WTC11 (cell line): ENCODE data around the gene PRKCQ. TPM values are rescaled to one million over a fixed set of nuclear protein-coding genes. Genes with fewer than 3 reads are reported as not detected.

Experiments used
- ATAC-seq: fragments of 200-7000 bp; cut with Tn5 transposase; 2 replicates; pipeline ENCODE4 v1.10.0; 2021; ENCODE audit warnings: mild to moderate bottlenecking, moderate library complexity
- CTCF ChIA-PET: fragments of 300-600 bp; sonication (Branson Sonifier 250); formaldehyde crosslinking; loops from one replicate; lab custom pipeline; 2021; ENCODE audit warnings: antibody characterized with exemption; lab: Charles Lee
- POLR2A ChIA-PET: fragments of 350-600 bp; sonication (Branson Sonifier 250); formaldehyde crosslinking; loops from one replicate; lab custom pipeline; 2021; ENCODE audit warnings: antibody characterized with exemption; lab: Charles Lee
- DNase-seq: peaks from one replicate; pipeline ENCODE4 v3.0.0; 2021; ENCODE audit warnings: low spot score
- H3K27ac Mint-ChIP-seq: 2 replicates; pipeline ENCODE4 v1.8.0; 2021; ENCODE audit warnings: mixed read lengths
- H3K27me3 Mint-ChIP-seq: 2 replicates; pipeline ENCODE4 v1.8.0; 2021; ENCODE audit warnings: low read depth, mild to moderate bottlenecking, moderate library complexity, mixed read lengths
- H3K36me3 Mint-ChIP-seq: 2 replicates; pipeline ENCODE4 v1.8.0; 2021; ENCODE audit warnings: mixed read lengths
- H3K4me1 Mint-ChIP-seq: 2 replicates; pipeline ENCODE4 v1.8.0; 2022; ENCODE audit warnings: mixed read lengths
- H3K4me3 Mint-ChIP-seq: 2 replicates; pipeline ENCODE4 v1.8.0; 2021; ENCODE audit warnings: mild to moderate bottlenecking, moderate library complexity, mixed read lengths
- H3K9me3 Mint-ChIP-seq: 2 replicates; pipeline ENCODE4 v1.8.0; 2021; ENCODE audit warnings: mixed read lengths
- ARID4B ChIP-seq: sonication (generic); formaldehyde crosslinking; IDR thresholded peaks from 2 replicates; pipeline ENCODE4 v1.8.0; 2023; ENCODE audit warnings: missing genetic modification reagents, mild to moderate bottlenecking, borderline replicate concordance
- CDX4 ChIP-seq: fragments of 250-450 bp; sonication (Bioruptor Pico); IDR thresholded peaks from 2 replicates; pipeline ENCODE4 v1.9.0; 2021; ENCODE audit warnings: moderate library complexity, mild to moderate bottlenecking, inconsistent platforms, borderline replicate concordance
- CREB1 ChIP-seq: sonication (generic); formaldehyde crosslinking; IDR thresholded peaks from 2 replicates; pipeline ENCODE4 v1.8.0; 2023; ENCODE audit warnings: mild to moderate bottlenecking, missing genetic modification reagents
- ETV6 ChIP-seq: sonication (generic); formaldehyde crosslinking; IDR thresholded peaks from 2 replicates; pipeline ENCODE4 v1.8.1; 2022; ENCODE audit warnings: mild to moderate bottlenecking, missing genetic modification reagents
- FOXP1 ChIP-seq: sonication (generic); formaldehyde crosslinking; IDR thresholded peaks from 2 replicates; pipeline ENCODE4 v1.8.0; 2022; ENCODE audit warnings: missing genetic modification reagents, mild to moderate bottlenecking, moderate library complexity, borderline replicate concordance
- GABPB1 ChIP-seq: sonication (generic); formaldehyde crosslinking; IDR thresholded peaks from 2 replicates; pipeline ENCODE4 v1.8.1; 2023; ENCODE audit warnings: mild to moderate bottlenecking, missing genetic modification reagents
- HMGA2 ChIP-seq: fragments of 250-450 bp; sonication (Bioruptor Pico); IDR thresholded peaks from 2 replicates; pipeline ENCODE4 v1.4.0; 2021; ENCODE audit warnings: mild to moderate bottlenecking, moderate library complexity
- KAT7 ChIP-seq: sonication (generic); formaldehyde crosslinking; IDR thresholded peaks from 2 replicates; pipeline ENCODE4 v1.8.1; 2023; ENCODE audit warnings: missing genetic modification reagents, mild to moderate bottlenecking, borderline replicate concordance
- NR3C1 ChIP-seq: sonication (generic); formaldehyde crosslinking; conservative IDR thresholded peaks from 2 replicates; pipeline ENCODE4 v1.8.1; 2023; ENCODE audit warnings: low read depth, mild to moderate bottlenecking, missing genetic modification reagents
- RELA ChIP-seq: sonication (generic); formaldehyde crosslinking; IDR thresholded peaks from 2 replicates; pipeline ENCODE4 v1.8.1; 2022; ENCODE audit warnings: missing genetic modification reagents, mild to moderate bottlenecking, borderline replicate concordance
- RORB ChIP-seq: fragments of 250-450 bp; sonication (Bioruptor Pico); IDR thresholded peaks from 2 replicates; pipeline ENCODE4 v1.9.0; 2021; ENCODE audit warnings: mild to moderate bottlenecking
- SMAD3 ChIP-seq: sonication (generic); formaldehyde crosslinking; IDR thresholded peaks from 2 replicates; pipeline ENCODE4 v1.8.0; 2022; ENCODE audit warnings: missing genetic modification reagents, mild to moderate bottlenecking, borderline replicate concordance
- SP1 ChIP-seq: sonication (generic); formaldehyde crosslinking; conservative IDR thresholded peaks from 2 replicates; pipeline ENCODE4 v1.8.1; 2022; ENCODE audit warnings: missing genetic modification reagents
- TEAD1 ChIP-seq: sonication (generic); formaldehyde crosslinking; IDR thresholded peaks from 2 replicates; pipeline ENCODE4 v1.8.0; 2022; ENCODE audit warnings: mild to moderate bottlenecking, missing genetic modification reagents
- TP53 ChIP-seq: sonication (generic); formaldehyde crosslinking; IDR thresholded peaks from 2 replicates; pipeline ENCODE4 v1.8.1; 2023; ENCODE audit warnings: mild to moderate bottlenecking, missing genetic modification reagents
- ZBTB21 ChIP-seq: sonication (generic); formaldehyde crosslinking; IDR thresholded peaks from 2 replicates; pipeline ENCODE4 v1.8.1; 2023; ENCODE audit warnings: mild to moderate bottlenecking, missing genetic modification reagents, borderline replicate concordance
- ZMAT4 ChIP-seq: fragments of 250-450 bp; sonication (Bioruptor Pico); IDR thresholded peaks from 2 replicates; pipeline ENCODE4 v1.9.0; 2021; ENCODE audit warnings: mild to moderate bottlenecking
- ZNF121 ChIP-seq: sonication (generic); formaldehyde crosslinking; IDR thresholded peaks from 2 replicates; pipeline ENCODE4 v1.8.0; 2023; ENCODE audit warnings: missing genetic modification reagents
- ZNF219 ChIP-seq: sonication (generic); formaldehyde crosslinking; IDR thresholded peaks from 2 replicates; pipeline ENCODE4 v1.8.0; 2023; ENCODE audit warnings: missing genetic modification reagents, mild to moderate bottlenecking, borderline replicate concordance
- ZNF396 ChIP-seq: fragments of 250-450 bp; sonication (Bioruptor Pico); IDR thresholded peaks from 2 replicates; pipeline ENCODE4 v1.8.0; 2021; ENCODE audit warnings: mild to moderate bottlenecking, moderate library complexity, borderline replicate concordance
- ZNF416 ChIP-seq: fragments of 250-450 bp; sonication (Bioruptor Pico); IDR thresholded peaks from 2 replicates; pipeline ENCODE4 v1.9.0; 2021; ENCODE audit warnings: mild to moderate bottlenecking, inconsistent platforms
- total RNA-seq: library from RNA; stranded (reverse); gene quantifications from 3 replicates; pipeline ENCODE4 v1.2.3, GENCODE V29; 2021
- TF ChIP-seq, protein P1 (sequence below): sonication (generic); formaldehyde crosslinking; IDR thresholded peaks from 2 replicates; pipeline ENCODE4 v1.8.0; 2023; ENCODE audit warnings: mild to moderate bottlenecking, missing genetic modification reagents
- TF ChIP-seq, protein P2 (sequence below): sonication (generic); formaldehyde crosslinking; IDR thresholded peaks from 2 replicates; pipeline ENCODE4 v1.8.0; 2022; ENCODE audit warnings: missing genetic modification reagents

PRKCQ gene
- total RNA-seq, 1 experiment from 2014 or later: 8.7 TPM

- H3K4me1 Mint-ChIP-seq: peaks cover 11% of the 10 kb centered on the region
- H3K9me3 Mint-ChIP-seq: no peaks in the 10 kb centered on the region
- no peaks in the 10 kb centered on the region for H3K27me3 Mint-ChIP-seq
- H3K36me3 Mint-ChIP-seq: no peaks in the 10 kb centered on the region
- POLR2A ChIA-PET: no interaction called here
- no peak overlapping the region for H3K4me3 Mint-ChIP-seq
- CTCF ChIA-PET: interaction anchor here (0.8 kb wide), 1 partner anchor 60 kb away, joined by 3 read pairs; the partner anchor contains the start of gene PRKCQ
- ATAC-seq (no peak), DNase-seq (no peak)
- no peak overlapping the region for H3K27ac Mint-ChIP-seq
- TF ChIP-seq ZMAT4 (CRISPR knock-in tag) (no peak), ZBTB21 (CRISPR knock-in tag) (no peak), SMAD3 (CRISPR knock-in tag) (no peak), FOXP1 (CRISPR knock-in tag) (no peak), TP53 (CRISPR knock-in tag) (no peak), CREB1 (CRISPR knock-in tag) (no peak), GABPB1 (CRISPR knock-in tag) (no peak), ARID4B (CRISPR knock-in tag) (no peak), ETV6 (CRISPR knock-in tag) (no peak), HMGA2 (CRISPR knock-in tag) (no peak), ZNF121 (no peak), RORB (no peak), CDX4 (CRISPR knock-in tag) (no peak)
- TF ChIP-seq, protein P1, sequence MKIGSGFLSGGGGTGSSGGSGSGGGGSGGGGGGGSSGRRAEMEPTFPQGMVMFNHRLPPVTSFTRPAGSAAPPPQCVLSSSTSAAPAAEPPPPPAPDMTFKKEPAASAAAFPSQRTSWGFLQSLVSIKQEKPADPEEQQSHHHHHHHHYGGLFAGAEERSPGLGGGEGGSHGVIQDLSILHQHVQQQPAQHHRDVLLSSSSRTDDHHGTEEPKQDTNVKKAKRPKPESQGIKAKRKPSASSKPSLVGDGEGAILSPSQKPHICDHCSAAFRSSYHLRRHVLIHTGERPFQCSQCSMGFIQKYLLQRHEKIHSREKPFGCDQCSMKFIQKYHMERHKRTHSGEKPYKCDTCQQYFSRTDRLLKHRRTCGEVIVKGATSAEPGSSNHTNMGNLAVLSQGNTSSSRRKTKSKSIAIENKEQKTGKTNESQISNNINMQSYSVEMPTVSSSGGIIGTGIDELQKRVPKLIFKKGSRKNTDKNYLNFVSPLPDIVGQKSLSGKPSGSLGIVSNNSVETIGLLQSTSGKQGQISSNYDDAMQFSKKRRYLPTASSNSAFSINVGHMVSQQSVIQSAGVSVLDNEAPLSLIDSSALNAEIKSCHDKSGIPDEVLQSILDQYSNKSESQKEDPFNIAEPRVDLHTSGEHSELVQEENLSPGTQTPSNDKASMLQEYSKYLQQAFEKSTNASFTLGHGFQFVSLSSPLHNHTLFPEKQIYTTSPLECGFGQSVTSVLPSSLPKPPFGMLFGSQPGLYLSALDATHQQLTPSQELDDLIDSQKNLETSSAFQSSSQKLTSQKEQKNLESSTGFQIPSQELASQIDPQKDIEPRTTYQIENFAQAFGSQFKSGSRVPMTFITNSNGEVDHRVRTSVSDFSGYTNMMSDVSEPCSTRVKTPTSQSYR (CRISPR knock-in tag): no peak
Observed at GRCh38 chr10:6520138-6520537, 59.9 kb downstream of the PRKCQ start.

DNA sequence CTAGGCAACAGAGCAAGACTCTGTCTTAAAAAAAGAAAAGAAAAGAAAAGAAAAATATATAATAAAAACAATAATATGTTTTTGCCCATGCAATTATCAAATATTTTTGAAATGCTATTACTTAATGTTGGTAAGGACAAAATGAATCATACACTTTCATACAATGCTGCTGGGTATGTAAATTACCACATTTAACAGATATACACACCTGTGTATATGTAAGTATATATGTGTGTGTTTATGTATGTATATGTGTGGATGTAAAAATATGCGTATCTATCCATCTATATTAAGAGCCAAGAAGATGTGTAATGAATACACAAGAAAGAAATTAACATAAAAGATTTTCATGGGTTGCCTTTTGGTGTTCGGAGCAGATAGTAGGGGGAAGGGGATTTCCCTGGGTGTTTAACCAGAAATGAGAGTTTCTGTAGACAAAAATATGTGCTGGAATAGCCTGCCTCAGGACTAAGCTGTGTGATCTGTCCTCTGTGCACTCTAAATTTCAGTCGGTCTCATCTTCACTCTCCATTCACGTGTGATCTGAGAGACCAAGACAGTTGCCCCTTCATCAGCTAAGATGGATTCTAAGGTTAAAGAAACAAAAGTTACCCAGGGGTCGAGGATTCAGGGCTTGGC lies 61.2 kb downstream of the PRKCQ start:
- H3K4me3 Mint-ChIP-seq: no peak overlapping the region
- H3K36me3 Mint-ChIP-seq: no peaks in the 10 kb centered on the region; the same call in 1 of the 2 replicates
- POLR2A ChIA-PET: no interaction called here
- TF ChIP-seq NR3C1 (CRISPR knock-in tag) (no peak), ZNF219 (no peak), ZNF416 (no peak), TEAD1 (no peak), SP1 (no peak), ZNF396 (CRISPR knock-in tag) (no peak), ZMAT4 (CRISPR knock-in tag) (no peak), RELA (no peak), KAT7 (CRISPR knock-in tag) (no peak), FOXP1 (CRISPR knock-in tag) (no peak)
- TF ChIP-seq, protein P2, sequence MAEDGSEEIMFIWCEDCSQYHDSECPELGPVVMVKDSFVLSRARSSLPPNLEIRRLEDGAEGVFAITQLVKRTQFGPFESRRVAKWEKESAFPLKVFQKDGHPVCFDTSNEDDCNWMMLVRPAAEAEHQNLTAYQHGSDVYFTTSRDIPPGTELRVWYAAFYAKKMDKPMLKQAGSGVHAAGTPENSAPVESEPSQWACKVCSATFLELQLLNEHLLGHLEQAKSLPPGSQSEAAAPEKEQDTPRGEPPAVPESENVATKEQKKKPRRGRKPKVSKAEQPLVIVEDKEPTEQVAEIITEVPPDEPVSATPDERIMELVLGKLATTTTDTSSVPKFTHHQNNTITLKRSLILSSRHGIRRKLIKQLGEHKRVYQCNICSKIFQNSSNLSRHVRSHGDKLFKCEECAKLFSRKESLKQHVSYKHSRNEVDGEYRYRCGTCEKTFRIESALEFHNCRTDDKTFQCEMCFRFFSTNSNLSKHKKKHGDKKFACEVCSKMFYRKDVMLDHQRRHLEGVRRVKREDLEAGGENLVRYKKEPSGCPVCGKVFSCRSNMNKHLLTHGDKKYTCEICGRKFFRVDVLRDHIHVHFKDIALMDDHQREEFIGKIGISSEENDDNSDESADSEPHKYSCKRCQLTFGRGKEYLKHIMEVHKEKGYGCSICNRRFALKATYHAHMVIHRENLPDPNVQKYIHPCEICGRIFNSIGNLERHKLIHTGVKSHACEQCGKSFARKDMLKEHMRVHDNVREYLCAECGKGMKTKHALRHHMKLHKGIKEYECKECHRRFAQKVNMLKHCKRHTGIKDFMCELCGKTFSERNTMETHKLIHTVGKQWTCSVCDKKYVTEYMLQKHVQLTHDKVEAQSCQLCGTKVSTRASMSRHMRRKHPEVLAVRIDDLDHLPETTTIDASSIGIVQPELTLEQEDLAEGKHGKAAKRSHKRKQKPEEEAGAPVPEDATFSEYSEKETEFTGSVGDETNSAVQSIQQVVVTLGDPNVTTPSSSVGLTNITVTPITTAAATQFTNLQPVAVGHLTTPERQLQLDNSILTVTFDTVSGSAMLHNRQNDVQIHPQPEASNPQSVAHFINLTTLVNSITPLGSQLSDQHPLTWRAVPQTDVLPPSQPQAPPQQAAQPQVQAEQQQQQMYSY (CRISPR knock-in tag): no peak

More for the DNA sequence above, 61.2 kb downstream of the PRKCQ start:
- no peak for ATAC-seq
- H3K27ac Mint-ChIP-seq: no peak overlapping the region
- DNase-seq: no peak
- no peaks in the 10 kb centered on the region for H3K9me3 Mint-ChIP-seq
- H3K27me3 Mint-ChIP-seq: no peaks in the 10 kb centered on the region
- CTCF ChIA-PET: no interaction called here
- peaks cover 11% of the 10 kb centered on the region for H3K4me1 Mint-ChIP-seq
